Measurements from ENCODE around the gene SRP14. TPM values are rescaled to one million over a fixed set of nuclear protein-coding genes. Genes with fewer than 3 reads are reported as not detected.
"Not testable (repeated sequence)": the region's sequence is repeated elsewhere in the genome, so short reads cannot be mapped to it uniquely, and the experiment has no call there.

Gene SRP14
- total RNA-seq, 1 donor from 2014 or later = 102 TPM

DNA sequence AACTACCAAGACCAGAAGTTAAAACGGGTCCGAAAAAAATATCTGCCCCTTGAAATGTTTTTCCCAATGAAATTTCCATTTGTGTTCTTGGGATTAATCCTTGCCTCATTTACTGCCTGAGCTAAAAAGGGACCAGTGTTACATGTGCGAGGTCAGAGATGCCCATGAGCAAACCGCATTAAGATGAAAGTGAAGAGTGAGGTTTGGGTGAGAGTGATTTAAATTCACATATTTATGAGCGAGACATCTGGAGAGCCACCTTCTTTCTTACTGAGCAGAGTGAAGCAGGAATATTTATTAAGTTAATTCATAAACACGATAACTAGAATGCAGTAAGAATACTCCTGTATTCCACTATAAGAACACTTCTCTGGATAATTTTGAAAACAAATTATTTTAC is 41.3 kb downstream of the SRP14 start:
- FAIRE-seq (no peak), DNase-seq (ENCODE audit: low spot score in 2 of 2) (no peak)

DNA sequence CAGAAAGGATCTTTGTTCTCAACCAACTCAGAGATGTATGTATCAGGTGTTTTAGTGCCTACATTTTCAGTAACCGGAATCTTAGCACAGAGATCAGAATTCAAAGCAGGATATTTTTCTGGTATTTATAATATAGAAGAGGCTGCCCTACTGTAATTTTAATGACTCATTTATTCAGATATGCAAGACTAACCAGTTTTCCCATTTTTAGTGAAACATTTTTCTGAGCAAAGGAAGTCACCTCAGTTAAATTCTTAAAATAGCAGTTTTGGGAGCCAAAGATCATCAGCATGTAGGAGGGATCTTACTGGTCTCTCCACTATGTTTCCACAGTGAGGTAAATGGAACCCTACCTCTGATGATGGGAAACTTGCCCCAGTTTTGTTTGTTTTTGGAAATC is 42.0 kb downstream of the SRP14 start:
- DNase-seq (ENCODE audit: low spot score in 2 of 2) = no peak
- FAIRE-seq = no peak

DNA sequence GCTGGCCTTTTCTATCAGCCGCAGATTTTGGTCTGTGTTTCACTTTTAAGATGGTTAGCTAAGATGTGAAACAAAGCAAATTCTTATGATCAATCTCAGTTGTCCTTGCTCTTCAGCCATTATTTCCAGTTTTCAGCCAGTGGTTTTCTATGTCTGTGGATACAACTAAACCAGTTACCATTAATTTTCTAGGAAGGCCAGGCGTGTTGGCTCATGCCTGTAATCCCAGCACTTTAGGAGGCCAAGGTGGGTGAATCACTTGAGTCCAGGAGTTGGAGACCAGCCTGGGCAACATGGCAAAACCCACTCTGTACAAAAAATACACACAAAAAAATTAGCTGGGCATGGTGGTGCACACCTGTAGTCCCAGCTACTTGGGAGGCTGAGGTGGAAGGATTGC is 42.8 kb downstream of the SRP14 start:
- DNase-seq (ENCODE audit: low spot score in 2 of 2); FAIRE-seq: not testable (repeated sequence)

DNA sequence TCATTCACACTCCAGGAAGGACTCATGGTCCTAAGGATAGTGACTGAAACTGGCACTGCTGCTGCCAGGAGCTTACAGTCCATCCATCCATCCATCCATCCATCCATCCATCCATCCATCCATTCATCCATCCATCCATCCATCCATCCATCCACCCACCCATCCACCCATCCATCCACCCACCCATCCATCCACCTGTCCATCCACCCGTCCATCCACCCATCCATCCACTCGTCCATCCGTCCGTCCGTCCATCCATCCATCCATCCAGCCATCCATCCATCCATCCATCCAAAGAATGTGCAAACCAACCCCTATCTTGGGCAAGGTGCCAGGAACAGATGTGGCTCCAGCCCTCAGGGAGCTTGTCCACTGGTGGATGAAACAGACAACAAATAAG is 46.0 kb downstream of the SRP14 start:
- FAIRE-seq = not testable (repeated sequence)

DNA sequence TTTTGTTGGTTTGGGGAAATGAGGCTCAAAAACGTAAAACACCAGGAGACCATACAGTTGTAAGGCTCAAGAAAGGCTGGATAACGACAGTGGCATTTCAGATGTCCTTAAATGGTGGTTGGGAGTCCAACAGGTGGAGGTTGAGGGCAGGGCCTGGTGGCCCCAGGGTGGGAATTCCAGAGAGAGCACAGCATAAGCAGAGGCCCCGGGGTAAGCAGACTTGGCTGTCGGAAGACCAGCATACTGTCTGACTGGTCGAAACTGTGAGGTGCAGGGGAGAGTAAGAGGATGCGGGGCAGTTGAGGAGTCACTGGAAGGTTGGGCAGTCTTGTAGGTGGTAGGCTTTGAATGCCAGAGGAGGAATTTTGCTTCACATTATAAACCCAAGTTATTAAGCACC is 48.3 kb downstream of the SRP14 start:
- DNase-seq (ENCODE audit: low spot score in 2 of 2) (no peak), FAIRE-seq (no peak)

More for the DNA sequence above, 46.0 kb downstream of the SRP14 start:
- DNase-seq (ENCODE audit: low spot score in 2 of 2) = not testable (repeated sequence)

DNA sequence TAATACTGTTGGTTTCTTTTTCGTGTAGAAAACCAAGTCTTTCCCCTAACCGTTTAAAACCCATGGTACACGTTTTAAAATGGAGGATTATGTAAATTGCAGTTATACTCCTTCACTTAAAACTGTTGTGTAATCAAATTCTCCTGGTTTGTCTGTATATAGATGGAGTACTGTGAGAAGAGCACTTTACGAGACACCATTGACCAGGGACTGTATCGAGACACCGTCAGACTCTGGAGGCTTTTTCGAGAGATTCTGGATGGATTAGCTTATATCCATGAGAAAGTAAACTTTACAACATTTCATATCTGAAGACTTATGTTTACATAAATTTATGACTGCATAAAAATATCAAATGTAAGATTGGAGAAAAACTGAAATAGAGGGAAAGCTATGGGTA is 51.2 kb downstream of the SRP14 start:
- DNase-seq (ENCODE audit: low spot score in 2 of 2) = no peak
- FAIRE-seq = no peak

Other genes with a start within 250 kb of the SRP14 start
- 31.4 TPM for gene GPR176, start 118.9 kb downstream of the SRP14 start, total RNA-seq
- gene EIF2AK4, start 105.1 kb downstream of the SRP14 start, total RNA-seq = 30.2 TPM
- 2.9 TPM for gene BMF, start 69.7 kb upstream of the SRP14 start, total RNA-seq
- 11.4 TPM for gene BUB1B, start 121.9 kb upstream of the SRP14 start, total RNA-seq
- gene PAK6, start 199.9 kb upstream of the SRP14 start, total RNA-seq = 11.8 TPM
- 2.0 TPM for gene ANKRD63, start 243.9 kb upstream of the SRP14 start, total RNA-seq

All from frontal cortex (tissue), 4 donors.